ENCODE results near the gene CCNB2.
"Not testable (repeated sequence)": the region's sequence is repeated elsewhere in the genome, so short reads cannot be mapped to it uniquely, and the experiment has no call there.

The CCNB2 gene

GRCh38 chr15:59144594-59144993, 39.6 kb downstream of the CCNB2 start:
- not testable (repeated sequence) for H3K4me1 Mint-ChIP-seq (ENCODE audit: low read depth in 2 of 2); ATAC-seq (replicated peaks); DNase-seq; H3K4me3 Mint-ChIP-seq; H3K9me3 Mint-ChIP-seq; H3K27me3 Mint-ChIP-seq; H3K27ac Mint-ChIP-seq; H3K36me3 Mint-ChIP-seq (ENCODE audit: insufficient read depth)

DNA sequence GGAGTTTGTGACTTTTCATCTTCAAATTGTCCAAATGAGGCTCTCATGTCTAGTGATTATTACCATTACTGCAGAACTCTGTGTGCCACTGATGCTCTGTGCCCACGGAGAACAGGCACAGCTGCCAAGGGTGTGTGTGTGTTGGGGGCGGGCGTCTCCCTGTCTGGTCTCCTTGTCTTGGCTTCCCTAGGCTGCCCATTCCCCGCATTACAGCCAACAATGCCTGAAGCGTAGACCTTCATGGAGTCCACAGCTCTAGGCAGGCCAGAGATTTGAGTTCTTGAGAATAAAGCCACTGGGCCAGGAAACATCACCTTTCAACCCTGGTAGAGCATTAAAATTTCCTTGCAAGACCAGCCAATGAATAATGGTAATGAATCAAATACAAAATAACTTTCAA, 42.7 kb downstream of the CCNB2 start:
- Mint-ChIP-seq H3K36me3 (ENCODE audit: insufficient read depth) (peaks cover 3% of the 10 kb centered on the region), H3K27ac (no peak overlapping the region), H3K27me3 (no peaks in the 10 kb centered on the region), H3K4me3 (no peak overlapping the region), H3K4me1 (ENCODE audit: low read depth in 2 of 2) (no peaks in the 10 kb centered on the region), H3K9me3 (no peaks in the 10 kb centered on the region)
- DNase-seq (no peak), ATAC-seq (replicated peaks) (no peak)

- Mint-ChIP-seq H3K36me3 (ENCODE audit: insufficient read depth) (peaks cover 3% of the 10 kb centered on the region), H3K27ac (no peak overlapping the region), H3K4me1 (ENCODE audit: low read depth in 2 of 2) (no peaks in the 10 kb centered on the region), H3K9me3 (no peaks in the 10 kb centered on the region), H3K27me3 (no peaks in the 10 kb centered on the region), H3K4me3 (no peak overlapping the region)
- ATAC-seq (replicated peaks) (no peak), DNase-seq (no peak)
These were observed 43.3 kb downstream of the CCNB2 start for GRCh38 chr15:59148153-59148833.

GRCh38 chr15:59150185-59150584, 45.2 kb downstream of the CCNB2 start:
- H3K4me3 Mint-ChIP-seq: no peak overlapping the region
- no peaks in the 10 kb centered on the region for H3K4me1 Mint-ChIP-seq (ENCODE audit: low read depth in 2 of 2)
- no peak overlapping the region for H3K27ac Mint-ChIP-seq

GRCh38 chr15:59152694-59153450, 47.9 kb downstream of the CCNB2 start:
- H3K27me3 Mint-ChIP-seq: no peaks in the 10 kb centered on the region
- H3K4me1 Mint-ChIP-seq (ENCODE audit: low read depth in 2 of 2): no peaks in the 10 kb centered on the region
- no peak for ATAC-seq (replicated peaks)
- no peak overlapping the region for H3K27ac Mint-ChIP-seq
- DNase-seq: no peak
- no peaks in the 10 kb centered on the region for H3K9me3 Mint-ChIP-seq
- no peak overlapping the region for H3K4me3 Mint-ChIP-seq
- peaks cover 3% of the 10 kb centered on the region for H3K36me3 Mint-ChIP-seq (ENCODE audit: insufficient read depth)

More at GRCh38 chr15:59150185-59150584, 45.2 kb downstream of the CCNB2 start:
- DNase-seq (no peak), ATAC-seq (replicated peaks) (no peak)
- Mint-ChIP-seq H3K27me3 (no peaks in the 10 kb centered on the region), H3K9me3 (no peaks in the 10 kb centered on the region), H3K36me3 (ENCODE audit: insufficient read depth) (peaks cover 3% of the 10 kb centered on the region)

DNA sequence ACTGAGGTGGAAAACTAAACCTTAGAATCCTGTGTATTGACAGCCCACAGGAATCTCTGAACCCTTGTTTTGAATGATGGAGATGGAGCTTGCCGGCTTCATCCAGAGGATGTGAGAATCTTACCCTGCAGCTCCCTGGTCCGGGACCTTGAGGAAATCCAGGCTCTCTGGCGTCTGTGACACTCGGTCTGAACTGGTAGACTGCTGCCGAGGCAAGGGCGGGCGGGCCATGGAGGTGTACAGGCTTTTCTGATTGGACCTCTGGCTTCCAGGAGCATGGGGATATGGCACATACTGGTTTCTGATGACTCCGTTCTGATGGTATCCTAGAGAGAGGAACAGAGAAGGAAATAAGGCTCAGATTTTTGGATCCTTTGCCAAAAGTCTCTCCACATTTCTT, 48.5 kb downstream of the CCNB2 start:
- no peak overlapping the region for H3K27ac Mint-ChIP-seq
- no peak for ATAC-seq (replicated peaks)
- H3K9me3 Mint-ChIP-seq: no peaks in the 10 kb centered on the region
- H3K4me1 Mint-ChIP-seq (ENCODE audit: low read depth in 2 of 2): no peaks in the 10 kb centered on the region
- no peak overlapping the region for H3K4me3 Mint-ChIP-seq
- H3K36me3 Mint-ChIP-seq (ENCODE audit: insufficient read depth): peaks cover 3% of the 10 kb centered on the region
- no peak for DNase-seq
- H3K27me3 Mint-ChIP-seq: no peaks in the 10 kb centered on the region

DNA sequence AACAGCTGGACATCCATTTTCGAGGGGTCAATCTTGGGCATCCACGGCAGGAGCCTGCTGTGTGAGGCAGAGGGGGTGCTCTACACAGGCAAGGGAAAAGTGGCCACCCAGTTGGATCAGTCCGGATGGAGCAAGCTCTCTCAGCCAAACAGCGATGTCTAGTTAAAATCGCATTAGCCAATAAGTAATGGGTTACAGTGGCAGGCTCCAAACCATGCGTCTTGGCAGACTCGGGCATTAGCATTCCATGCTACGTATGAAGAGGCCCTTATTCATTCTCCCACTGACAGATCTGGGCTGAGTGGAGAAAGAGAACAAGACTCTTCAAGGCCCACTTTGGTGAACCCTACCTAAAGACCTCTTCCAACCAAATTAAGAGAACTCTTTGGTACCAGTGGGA, 49.3 kb downstream of the CCNB2 start:
- ATAC-seq (replicated peaks): no peak
- Mint-ChIP-seq H3K9me3 (no peaks in the 10 kb centered on the region), H3K4me1 (ENCODE audit: low read depth in 2 of 2) (no peaks in the 10 kb centered on the region), H3K27ac (no peak overlapping the region), H3K4me3 (no peak overlapping the region), H3K36me3 (ENCODE audit: insufficient read depth) (peaks cover 3% of the 10 kb centered on the region), H3K27me3 (no peaks in the 10 kb centered on the region)
- no peak for DNase-seq

GRCh38 chr15:59155431-59155830, 50.5 kb downstream of the CCNB2 start:
- H3K4me3 Mint-ChIP-seq: no peak overlapping the region
- peaks cover 3% of the 10 kb centered on the region for H3K36me3 Mint-ChIP-seq (ENCODE audit: insufficient read depth)
- no peaks in the 10 kb centered on the region for H3K4me1 Mint-ChIP-seq (ENCODE audit: low read depth in 2 of 2)
- ATAC-seq (replicated peaks): no peak
- no peaks in the 10 kb centered on the region for H3K27me3 Mint-ChIP-seq
- H3K9me3 Mint-ChIP-seq: no peaks in the 10 kb centered on the region
- DNase-seq: no peak
- no peak overlapping the region for H3K27ac Mint-ChIP-seq

GRCh38 chr15:59157396-59157795, 52.5 kb downstream of the CCNB2 start:
- H3K4me3 Mint-ChIP-seq: no peak overlapping the region
- H3K9me3 Mint-ChIP-seq: no peaks in the 10 kb centered on the region
- no peaks in the 10 kb centered on the region for H3K36me3 Mint-ChIP-seq (ENCODE audit: insufficient read depth)
- ATAC-seq (replicated peaks) (no peak), DNase-seq (no peak)
- no peaks in the 10 kb centered on the region for H3K4me1 Mint-ChIP-seq (ENCODE audit: low read depth in 2 of 2)
- no peak overlapping the region for H3K27ac Mint-ChIP-seq
- H3K27me3 Mint-ChIP-seq: no peaks in the 10 kb centered on the region

DNA sequence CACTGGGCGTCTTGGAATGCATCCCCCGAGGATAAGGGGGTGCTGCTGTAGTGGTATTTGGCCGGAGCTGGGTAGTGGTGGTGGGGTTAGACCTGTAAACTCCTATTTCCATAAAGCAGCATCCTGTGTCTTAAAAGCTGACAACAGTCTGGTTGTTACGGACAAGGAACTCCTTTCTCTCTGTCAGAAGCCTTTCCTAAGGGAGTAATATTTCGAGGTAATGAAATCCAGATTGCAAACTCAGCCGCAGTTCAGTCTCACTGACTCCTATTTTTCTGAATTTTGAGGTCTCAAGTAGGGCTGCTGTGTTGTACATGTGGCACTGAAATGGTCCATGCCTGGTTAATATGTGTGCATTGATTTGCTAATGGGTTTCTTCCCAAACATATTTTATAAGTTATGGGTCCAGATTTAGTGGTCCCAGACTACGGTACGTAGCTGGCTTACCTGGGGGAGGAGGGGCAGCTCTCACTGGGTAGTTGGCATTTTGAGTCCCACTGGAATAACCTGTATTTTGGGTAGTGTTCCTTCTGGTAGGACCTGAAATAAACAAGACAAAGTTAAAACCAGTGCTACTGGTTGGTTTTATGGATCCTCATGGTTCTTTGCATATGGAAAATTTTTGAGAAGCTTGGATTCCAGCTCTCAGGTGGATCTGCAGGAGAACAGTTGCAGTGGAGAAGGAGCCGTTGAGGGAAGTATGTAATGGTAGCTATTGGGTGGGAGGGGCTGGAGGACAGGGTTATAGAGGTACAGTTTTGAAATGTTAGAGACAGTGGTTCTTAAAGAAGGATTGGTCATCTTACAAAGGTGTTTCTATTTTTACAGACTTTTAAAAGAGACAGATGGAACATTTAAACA, 53.1 kb downstream of the CCNB2 start:
- DNase-seq: no peak
- ATAC-seq (replicated peaks): no peak
- H3K27me3 Mint-ChIP-seq: no peaks in the 10 kb centered on the region
- no peaks in the 10 kb centered on the region for H3K4me1 Mint-ChIP-seq (ENCODE audit: low read depth in 2 of 2)
- H3K36me3 Mint-ChIP-seq (ENCODE audit: insufficient read depth): no peaks in the 10 kb centered on the region
- no peak overlapping the region for H3K4me3 Mint-ChIP-seq
- H3K27ac Mint-ChIP-seq: no peak overlapping the region
- H3K9me3 Mint-ChIP-seq: no peaks in the 10 kb centered on the region

DNA sequence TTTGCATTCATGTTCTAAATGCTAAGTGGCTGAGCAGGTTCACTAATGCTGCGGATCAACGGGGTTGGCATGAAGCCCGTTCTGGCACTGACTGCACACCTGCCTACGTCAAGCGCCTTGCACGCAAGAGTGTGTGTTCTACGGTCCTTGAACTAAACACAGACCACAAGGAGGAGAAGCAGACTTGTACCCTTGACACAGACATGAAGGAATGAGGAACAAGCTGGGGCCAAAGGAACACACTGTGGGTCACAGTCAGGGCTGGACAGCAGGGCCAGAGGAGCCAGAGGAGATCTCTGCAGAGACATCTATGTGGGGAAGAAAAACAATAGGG, 53.7 kb downstream of the CCNB2 start:
- no peaks in the 10 kb centered on the region for H3K36me3 Mint-ChIP-seq (ENCODE audit: insufficient read depth)
- H3K27me3 Mint-ChIP-seq: no peaks in the 10 kb centered on the region
- ATAC-seq (replicated peaks) (no peak), DNase-seq (no peak)
- H3K27ac Mint-ChIP-seq: no peak overlapping the region
- no peaks in the 10 kb centered on the region for H3K4me1 Mint-ChIP-seq (ENCODE audit: low read depth in 2 of 2)
- H3K4me3 Mint-ChIP-seq: no peak overlapping the region
- H3K9me3 Mint-ChIP-seq: no peaks in the 10 kb centered on the region

DNA sequence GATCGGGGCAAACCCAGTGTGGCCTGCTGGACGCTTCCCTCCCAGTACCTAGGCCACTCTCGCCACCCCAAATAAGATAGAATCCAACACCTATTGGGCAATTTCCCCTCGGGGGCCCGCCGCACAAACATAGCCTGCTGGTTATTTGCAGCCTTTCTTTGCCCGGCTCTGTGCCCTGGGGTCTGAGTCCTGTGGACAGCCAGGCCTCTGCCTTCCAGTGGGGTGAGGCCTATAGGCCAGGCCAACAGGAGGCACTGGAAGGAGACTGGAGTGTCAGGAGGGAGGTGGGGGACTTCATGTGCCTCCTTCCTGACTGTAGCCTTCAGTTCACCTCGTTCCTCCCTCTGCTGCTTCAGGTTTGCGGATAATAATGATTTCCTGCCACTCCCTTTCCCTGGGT, 54.3 kb downstream of the CCNB2 start:
- Mint-ChIP-seq H3K4me1 (ENCODE audit: low read depth in 2 of 2) (no peaks in the 10 kb centered on the region), H3K36me3 (ENCODE audit: insufficient read depth) (no peaks in the 10 kb centered on the region), H3K9me3 (no peaks in the 10 kb centered on the region), H3K27me3 (no peaks in the 10 kb centered on the region), H3K27ac (no peak overlapping the region), H3K4me3 (no peak overlapping the region)
- ATAC-seq (replicated peaks): no peak
- DNase-seq: no peak

DNA sequence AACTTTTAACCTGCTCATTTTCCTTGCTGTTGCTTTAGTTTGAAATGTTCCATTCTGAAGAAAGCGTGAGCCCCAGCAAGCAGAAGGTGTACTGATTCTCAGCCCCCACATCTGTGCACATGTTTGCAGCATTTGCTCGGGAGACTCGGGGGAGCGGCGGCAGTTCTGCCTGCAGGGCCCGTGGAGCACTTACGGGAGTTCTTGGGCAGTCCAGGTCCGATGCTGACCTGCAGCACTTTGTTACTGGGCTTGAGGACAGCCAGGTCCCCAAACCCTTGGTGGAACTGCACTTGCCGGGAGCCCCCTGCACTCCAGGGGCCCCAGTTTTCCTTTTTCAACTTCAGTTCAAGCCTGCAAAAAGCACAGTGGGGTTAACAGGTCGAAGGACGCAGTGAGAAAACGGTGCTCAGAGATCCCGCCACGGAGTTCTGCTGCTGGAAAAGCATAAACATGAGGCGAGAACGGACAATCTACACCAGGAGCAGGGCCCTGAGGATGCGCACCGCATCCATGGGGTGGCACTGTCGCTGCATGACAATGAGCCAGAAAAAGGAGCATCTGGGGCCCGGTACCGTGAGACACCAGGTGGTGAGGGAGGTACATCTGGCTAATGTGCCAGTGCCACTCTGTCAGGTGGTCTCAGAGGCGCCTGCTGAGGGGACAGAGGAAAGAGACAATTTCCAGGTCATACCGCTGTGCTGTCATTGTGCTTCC, 56.1 kb downstream of the CCNB2 start:
- Mint-ChIP-seq H3K4me3 (no peak overlapping the region), H3K4me1 (ENCODE audit: low read depth in 2 of 2) (no peaks in the 10 kb centered on the region), H3K9me3 (no peaks in the 10 kb centered on the region), H3K27me3 (no peaks in the 10 kb centered on the region), H3K36me3 (ENCODE audit: insufficient read depth) (no peaks in the 10 kb centered on the region), H3K27ac (no peak overlapping the region)
- peak in 2 of 3 experiments; percentile 5 to 6 for DNase-seq
- no peak for ATAC-seq (replicated peaks)

All from effector memory CD8-positive, alpha-beta T cell (primary cell).